HG02981 (cell line): ENCODE data around the gene CAMSAP1.

ENCODE experiments used
- ATAC-seq: cut with Tn5 transposase; IDR thresholded peaks from one replicate; pipeline ENCODE4 v1.9.1; 2021; ENCODE audit warnings: mild to moderate bottlenecking, moderate library complexity; ENCODE audit not compliant: unreplicated experiment

The CAMSAP1 gene

DNA sequence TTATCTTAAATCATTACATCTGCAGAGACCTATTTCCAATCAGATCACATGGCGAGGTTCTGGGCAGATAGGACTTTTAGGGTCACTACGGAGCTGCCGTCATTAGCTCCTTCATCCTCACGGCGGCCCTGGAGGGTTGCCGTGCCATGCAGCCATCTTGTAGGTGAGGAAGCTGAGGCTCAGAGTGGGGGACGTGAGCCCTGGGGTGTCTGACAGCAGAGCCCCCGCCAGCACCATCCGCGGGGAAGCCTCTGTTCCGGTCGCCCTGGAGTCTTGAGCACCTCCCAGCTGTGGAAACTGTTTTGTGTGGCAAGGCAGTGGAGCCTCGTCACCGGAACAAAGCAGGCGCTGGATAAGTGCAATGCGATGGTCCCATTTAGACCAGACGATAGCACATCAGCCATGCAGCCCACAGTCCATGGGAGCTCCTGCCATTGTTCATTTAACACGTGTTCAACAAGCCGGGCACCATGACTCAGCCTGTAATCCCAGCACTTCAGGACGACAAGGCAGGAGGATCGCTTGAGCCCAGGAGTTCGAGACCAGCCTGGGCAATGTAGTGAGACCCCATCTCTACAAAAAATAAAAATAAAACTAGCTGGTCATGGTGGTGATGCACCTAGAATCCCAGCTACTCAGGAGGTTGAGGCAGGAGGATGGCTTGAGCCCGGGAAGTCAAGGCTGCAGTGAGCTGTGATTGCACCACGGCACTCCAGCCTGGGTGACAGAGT lies 143.5 kb downstream of the CAMSAP1 start:
- ATAC-seq, result no peak

DNA sequence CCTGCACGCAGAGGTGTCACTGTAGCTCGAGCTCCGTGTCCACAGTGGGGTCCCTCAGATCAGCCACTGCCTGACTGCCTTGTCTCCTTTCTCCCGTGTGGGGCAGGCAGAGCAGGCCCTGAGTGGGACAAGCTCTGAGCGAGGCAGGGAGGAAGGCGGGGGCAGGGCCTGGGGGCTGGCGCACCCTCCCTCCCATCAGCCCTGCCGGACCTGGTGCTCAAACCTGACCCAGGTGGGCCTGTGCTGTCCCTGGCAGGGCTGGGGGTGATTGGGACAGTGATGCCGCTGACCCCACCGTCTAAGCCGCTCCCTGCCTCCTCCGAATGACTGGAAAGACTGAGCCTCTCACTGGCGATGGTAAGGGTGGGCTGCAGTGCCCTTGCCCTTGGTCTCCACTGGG lies 144.4 kb downstream of the CAMSAP1 start:
- no peak for ATAC-seq

DNA sequence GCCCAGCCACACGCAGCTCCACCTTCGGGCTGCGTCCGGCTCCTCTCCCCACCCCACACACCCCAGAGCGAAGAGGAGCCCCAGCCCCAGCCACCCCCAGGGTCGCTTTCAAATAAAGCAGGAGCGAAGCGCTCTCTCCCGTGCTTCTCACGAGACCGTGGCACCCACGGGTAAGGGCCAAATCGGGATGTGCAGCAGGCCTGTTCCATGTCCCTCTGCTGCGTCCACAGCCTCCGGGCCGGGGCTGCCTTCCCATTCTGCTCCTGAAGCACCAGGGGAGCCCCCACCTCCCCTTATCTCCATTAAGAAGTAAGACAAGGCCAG lies 145.5 kb downstream of the CAMSAP1 start:
- no peak for ATAC-seq

DNA sequence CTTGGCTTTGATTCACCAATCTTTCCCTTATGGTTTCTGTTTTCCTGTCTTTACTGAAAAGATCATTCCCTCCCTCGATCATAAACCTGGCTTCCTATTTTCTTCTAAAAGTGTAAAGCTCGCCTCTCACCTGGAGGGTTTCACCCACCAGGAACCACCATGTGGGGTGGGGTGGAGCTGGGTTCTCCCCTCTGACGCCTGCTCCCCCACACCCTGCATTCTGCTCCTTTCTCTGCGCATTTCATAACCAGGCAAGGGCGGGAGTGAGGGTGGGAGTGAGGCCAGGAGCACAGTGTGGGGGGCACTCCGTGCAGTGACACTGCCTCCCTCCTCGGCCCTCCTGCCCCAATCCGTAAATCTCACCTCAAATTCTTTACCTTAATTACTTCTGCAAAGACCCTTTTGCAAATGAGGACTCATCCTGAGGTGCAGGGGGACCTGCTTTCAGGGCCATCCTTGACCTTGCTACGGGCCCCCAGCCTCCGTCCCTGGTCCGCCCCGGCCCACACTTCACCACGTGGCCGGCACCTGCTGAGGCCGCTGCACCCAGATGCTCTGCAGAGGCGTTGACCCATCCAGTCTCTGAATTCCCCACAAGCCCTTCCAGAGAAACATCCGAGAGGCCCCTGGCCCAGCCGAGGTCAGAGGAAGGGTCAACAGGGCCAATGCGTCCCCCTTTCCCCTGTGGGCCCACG lies 146.0 kb downstream of the CAMSAP1 start:
- ATAC-seq, result no peak

DNA sequence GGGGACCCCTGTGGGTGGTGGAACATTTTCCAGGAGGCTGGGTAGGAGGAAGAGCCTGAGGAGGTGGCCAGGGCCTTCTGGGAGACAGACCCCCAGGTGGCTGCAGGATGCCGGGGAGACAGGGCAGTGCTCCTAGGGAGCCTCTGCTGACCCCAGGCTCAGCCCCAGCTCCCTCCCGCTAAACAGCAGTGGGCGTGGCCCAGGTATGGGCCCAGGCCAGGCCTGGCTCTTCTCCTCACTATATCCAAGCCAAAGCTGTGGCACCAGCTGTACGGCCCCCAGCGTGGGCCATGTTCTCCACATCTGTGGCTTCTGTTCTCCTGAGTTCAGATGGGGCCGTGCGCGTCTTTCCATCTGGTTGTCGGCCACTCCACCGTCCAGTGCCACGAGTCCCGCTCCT lies 146.9 kb downstream of the CAMSAP1 start:
- ATAC-seq, result no peak

DNA sequence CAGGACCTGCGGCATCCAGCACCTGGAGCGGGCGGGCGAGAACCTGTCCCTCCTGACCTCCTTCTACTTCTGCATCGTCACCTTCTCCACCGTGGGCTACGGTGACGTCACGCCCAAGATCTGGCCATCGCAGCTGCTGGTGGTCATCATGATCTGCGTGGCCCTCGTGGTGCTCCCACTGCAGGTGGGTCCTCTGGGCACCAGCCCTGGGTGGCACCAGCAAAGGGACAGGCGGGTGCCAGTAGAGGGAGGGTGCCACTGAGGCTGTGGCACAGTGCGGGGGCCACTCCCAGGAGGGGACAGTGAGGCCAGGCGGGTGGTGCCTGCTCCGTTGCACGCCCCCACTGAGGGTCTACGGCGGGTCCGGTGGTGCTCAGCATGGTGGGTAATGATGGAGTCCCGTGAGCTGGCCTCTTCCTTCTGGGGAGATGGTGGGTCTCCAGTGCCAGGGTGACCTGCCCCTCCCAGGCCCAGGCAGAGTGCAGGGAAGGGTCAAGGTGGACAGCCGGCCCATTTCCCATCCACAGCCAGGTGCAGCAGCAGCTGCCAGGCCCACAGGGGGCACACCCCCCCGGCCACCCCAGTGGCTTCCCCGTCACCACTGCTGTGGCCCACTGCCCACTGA lies 147.6 kb downstream of the CAMSAP1 start:
- no peak for ATAC-seq

DNA sequence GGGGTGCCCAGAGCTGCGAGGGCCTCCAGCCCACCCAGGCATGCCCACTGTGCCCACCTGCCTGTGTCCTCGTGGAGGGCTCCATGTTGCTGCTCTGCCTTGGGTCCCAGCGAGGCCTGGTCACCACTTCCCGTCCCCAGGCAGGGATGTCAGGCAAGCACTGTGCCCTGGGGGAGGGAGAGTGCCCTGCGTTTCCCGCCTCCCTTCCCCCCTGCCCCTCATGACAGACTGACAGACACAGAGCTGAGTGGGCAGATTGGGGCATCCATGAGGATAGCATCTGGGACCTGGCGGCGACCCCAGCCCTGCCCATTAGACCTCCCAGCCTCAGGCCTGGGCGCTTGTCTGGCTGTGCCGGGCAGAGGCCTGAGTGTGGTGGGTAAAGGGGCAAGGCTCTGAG lies 148.5 kb downstream of the CAMSAP1 start:
- no peak for ATAC-seq
